ENCODE data around the gene FLT3.
"Not testable (repeated sequence)": the region's sequence is repeated elsewhere in the genome, so short reads cannot be mapped to it uniquely, and the experiment has no call there.

The FLT3 gene

DNA sequence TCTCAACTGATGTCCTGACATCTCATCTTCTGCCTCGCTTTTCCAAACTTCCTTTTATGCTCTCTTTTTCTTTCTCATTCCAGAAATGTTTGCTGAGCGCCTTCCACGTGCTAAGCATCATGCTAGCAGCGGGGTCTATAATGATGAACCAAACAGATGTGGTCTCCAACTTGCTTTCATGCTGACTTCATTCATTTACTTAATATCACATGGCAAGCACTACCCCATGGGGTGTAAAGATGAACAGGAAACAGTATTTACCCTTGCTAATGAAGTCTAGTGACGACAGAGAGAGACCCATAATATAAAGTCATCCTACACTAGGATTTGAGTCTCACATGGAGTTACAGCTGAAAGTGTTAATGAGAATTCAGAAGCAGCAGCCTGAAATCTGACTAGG, 90.3 kb downstream of the FLT3 start:
- Histone ChIP-seq H3K9me3 (no peaks in the 10 kb centered on the region), H3K4me1 (no peaks in the 10 kb centered on the region), H3K27me3 (peaks cover 31% of the 10 kb centered on the region), H3K36me3 (no peaks in the 10 kb centered on the region), H3K4me3 (ENCODE audit: low read depth, low read length) (no peak overlapping the region)
- TF ChIP-seq, protein P1, sequence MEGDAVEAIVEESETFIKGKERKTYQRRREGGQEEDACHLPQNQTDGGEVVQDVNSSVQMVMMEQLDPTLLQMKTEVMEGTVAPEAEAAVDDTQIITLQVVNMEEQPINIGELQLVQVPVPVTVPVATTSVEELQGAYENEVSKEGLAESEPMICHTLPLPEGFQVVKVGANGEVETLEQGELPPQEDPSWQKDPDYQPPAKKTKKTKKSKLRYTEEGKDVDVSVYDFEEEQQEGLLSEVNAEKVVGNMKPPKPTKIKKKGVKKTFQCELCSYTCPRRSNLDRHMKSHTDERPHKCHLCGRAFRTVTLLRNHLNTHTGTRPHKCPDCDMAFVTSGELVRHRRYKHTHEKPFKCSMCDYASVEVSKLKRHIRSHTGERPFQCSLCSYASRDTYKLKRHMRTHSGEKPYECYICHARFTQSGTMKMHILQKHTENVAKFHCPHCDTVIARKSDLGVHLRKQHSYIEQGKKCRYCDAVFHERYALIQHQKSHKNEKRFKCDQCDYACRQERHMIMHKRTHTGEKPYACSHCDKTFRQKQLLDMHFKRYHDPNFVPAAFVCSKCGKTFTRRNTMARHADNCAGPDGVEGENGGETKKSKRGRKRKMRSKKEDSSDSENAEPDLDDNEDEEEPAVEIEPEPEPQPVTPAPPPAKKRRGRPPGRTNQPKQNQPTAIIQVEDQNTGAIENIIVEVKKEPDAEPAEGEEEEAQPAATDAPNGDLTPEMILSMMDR (IDR thresholded peaks at IDR 0.05; ENCODE audit: low read depth, low read length) = no peak
- no peak for DNase-seq

DNA sequence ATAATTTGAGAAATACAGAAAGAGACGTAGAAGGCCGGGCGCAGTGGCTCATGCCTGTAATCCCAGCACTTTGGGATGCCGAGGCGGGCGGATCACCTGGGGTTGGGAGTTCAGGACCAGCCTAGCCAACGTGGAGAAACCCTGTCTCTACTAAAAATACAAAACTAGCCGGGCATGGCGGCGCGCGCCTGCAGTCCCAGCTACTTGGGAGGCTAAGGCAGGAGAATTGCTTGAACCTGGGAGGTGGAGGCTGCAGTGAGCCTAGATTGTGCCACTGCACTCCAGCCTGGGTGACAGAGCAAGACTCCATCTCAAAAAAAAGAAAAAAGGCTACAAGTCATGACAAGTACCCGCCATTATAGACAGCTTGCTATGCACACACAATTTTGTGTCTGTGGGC, 95.4 kb downstream of the FLT3 start:
- H3K9me3 ChIP-seq; H3K4me3 ChIP-seq (ENCODE audit: low read depth, low read length); DNase-seq; H3K4me1 ChIP-seq; H3K36me3 ChIP-seq: not testable (repeated sequence)
- peaks cover 31% of the 10 kb centered on the region for H3K27me3 ChIP-seq

DNA sequence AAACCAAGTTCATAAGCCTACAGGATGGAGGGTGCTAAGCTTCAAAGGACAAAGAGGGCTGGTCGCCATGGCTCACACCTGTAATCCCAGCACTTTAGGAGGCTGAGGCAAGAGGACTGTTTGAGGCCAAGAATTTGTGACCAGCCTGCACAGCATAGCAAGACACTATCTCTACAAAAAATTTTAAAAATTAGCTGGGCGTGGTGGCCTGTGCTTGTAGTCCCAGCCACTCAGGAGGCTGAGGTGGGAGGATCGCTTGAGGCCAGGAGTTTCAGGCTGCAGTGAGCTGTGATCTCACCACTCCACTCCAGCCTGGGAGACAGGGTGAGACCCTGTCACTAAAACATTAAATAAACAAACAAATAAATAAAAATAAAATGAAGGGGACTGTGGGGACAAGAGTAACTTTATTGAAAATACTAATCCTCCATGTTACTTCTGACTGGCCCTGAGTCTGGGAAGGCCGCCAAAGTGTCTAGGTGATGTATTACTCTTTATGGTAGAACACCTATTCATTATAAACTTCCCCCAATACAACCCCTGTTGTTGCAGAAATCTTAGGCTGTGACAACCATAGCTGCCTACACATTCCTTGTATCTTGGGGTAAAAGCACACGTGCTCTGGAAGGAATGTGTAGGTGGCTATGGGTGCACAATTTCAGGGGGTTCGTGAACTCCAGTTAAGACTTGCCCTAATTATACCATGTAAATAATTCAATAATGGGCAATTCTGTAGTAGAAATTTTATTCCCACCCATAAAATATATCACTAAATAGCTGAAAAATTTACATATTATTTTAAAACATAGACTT, 97.3 kb downstream of the FLT3 start:
- TF ChIP-seq, protein P1 (IDR thresholded peaks at IDR 0.05; ENCODE audit: low read depth, low read length) = no peak
- Histone ChIP-seq H3K4me3 (ENCODE audit: low read depth, low read length) (no peak overlapping the region), H3K36me3 (no peaks in the 10 kb centered on the region), H3K4me1 (no peaks in the 10 kb centered on the region), H3K27me3 (peaks cover 20% of the 10 kb centered on the region), H3K9me3 (no peaks in the 10 kb centered on the region)
- no peak for DNase-seq

DNA sequence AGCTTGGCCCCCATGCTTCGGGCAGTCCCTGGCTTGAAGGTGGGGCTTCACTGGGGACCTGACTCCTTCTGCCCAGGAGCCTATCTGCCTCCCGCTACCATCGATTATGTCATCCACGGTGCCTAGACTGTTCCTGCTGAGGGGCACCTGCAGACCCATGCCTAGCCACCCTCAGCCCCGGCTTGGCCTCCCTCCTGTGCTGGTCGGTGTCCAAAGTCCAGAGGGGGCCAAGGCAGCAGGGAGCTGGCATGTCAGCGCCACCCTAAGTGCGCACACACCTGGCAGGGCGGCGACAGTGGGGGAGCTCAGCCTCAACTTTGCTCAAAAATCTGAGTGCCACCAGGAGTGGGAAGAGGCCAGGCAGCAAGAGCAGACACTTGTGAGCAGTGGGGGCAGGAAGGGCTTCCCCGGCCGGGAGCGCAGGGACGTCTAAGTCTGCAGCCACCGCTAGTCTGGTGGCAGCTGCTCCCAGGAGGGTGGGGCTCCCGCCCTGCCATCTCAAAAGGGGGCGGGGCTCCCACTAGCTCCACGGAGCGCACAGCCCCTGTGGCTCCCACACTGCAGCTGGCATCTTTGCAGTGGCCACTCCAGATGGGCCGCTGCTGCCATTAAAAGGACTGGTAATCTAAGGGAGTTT, 98.4 kb downstream of the FLT3 start:
- H3K4me1 ChIP-seq = no peaks in the 10 kb centered on the region
- no peak overlapping the region for H3K4me3 ChIP-seq (ENCODE audit: low read depth, low read length)
- H3K27me3 ChIP-seq = peaks cover 20% of the 10 kb centered on the region
- DNase-seq = peak; percentile 36
- no peaks in the 10 kb centered on the region for H3K9me3 ChIP-seq
- no peaks in the 10 kb centered on the region for H3K36me3 ChIP-seq
- TF ChIP-seq, protein P1 (IDR thresholded peaks at IDR 0.05; ENCODE audit: low read depth, low read length) = no peak

DNA sequence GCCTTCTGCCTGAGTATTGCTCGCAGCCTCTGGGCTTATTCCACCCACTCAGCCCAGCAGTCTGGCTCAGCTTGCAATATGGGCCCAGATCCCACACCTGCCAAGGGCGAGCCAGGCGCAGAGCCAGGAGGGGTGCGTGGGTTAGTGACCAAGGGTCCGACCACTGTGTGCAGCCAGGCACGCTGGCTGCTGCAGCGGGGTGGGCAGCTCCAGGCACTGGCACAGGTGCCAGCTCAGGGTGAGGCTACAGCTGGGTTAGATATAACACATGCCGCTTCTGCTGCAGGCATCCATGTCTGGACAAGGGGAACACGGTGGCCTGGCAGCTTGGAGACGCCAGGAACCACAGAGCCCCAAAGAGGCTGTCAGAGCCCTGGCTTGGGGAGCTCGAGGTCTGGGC, 99.3 kb downstream of the FLT3 start:
- Histone ChIP-seq H3K27me3 (peaks cover 17% of the 10 kb centered on the region), H3K36me3 (no peaks in the 10 kb centered on the region), H3K4me3 (ENCODE audit: low read depth, low read length) (no peak overlapping the region), H3K9me3 (no peaks in the 10 kb centered on the region), H3K4me1 (no peaks in the 10 kb centered on the region)
- no peak for DNase-seq
- TF ChIP-seq, protein P1 (IDR thresholded peaks at IDR 0.05; ENCODE audit: low read depth, low read length) = no peak

DNA sequence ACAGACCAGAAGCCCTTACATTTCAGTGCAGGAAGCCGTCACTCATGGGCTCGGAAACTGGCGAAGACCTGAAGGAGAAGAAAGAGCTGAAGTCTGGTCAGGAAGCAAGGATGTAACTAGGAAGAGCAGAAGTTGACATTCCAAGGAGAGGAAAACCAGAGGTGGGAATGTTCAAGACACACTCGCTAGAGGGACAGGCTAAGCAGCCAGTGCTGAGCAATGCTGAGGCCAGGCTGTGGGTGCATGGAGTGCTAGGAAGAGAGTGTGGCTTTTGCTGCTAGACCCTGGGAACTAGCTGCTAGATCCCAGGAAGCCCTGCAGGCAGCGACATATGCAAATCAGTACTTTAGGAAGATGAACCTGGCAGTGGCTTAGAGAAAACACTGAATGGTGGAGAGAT, 99.8 kb downstream of the FLT3 start:
- H3K4me3 ChIP-seq (ENCODE audit: low read depth, low read length) = no peak overlapping the region
- TF ChIP-seq, protein P1 (IDR thresholded peaks at IDR 0.05; ENCODE audit: low read depth, low read length) = no peak
- no peaks in the 10 kb centered on the region for H3K4me1 ChIP-seq
- H3K27me3 ChIP-seq = peaks cover 17% of the 10 kb centered on the region
- DNase-seq = no peak
- H3K9me3 ChIP-seq = no peaks in the 10 kb centered on the region
- H3K36me3 ChIP-seq = no peaks in the 10 kb centered on the region
